Activated gamma-delta T cell treated with anti-CD3 and anti-CD28 coated beads, Interleukin-2, amount 50 U/mL, for 16 hours (primary cell): ENCODE measurements around the gene PJA1.

Experiments
- DNase-seq: peaks from one replicate; pipeline ENCODE4 v3.0.0-alpha.2; 2020; ENCODE audit warnings: low read depth

The PJA1 gene

DNA sequence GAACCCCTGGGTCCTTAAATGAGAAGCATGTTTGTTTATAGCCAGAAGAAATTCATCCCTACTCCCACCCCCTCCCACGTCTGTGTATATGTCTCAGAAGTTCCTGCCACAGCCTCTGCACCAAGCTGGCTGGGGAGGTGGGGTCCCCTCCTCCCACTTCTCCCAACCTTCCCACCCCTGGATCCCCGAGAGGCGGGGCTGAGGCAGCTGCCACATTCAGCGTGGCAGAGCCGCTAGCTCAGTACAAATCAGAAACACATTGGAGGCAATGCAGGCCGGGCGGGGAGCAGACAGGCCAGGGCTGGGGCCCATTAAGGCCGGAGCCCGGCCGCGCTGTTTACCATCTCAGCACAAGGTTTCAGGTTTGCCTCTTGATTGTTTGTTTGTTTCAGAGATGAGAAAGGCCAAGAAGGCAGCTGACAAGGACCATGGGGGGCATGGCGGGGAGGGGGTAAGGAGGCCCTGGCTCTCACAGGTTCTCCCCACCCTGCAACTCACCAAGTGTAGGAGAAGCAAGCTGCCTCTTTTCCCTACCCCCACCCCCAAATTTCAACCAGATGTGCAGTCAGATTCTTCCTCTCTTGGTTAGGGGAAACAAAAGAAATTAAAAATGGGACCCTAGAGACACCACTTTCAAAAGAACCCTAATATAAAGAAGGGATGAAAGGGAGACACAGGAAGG lies 22.3 kb downstream of the PJA1 start:
- no peak for DNase-seq

DNA sequence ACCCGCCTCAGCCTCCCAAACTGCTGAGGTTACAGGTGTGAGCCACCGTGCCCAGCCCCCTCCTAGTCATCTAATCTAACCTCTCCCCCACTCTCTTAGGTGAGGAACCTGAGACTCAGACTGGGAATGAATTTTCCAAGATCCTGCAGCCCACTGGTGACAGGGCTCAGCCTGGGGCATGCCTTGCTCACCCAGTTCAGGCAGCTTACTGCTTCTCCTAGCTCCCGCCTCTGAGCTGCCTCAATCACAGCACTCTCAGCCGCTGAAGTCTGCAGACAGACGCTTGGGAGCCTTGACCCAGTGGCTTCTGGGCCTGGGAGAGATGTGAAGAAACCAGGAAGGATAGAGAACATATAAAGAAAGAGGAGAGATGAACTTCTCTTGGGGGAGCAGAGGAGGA lies 24.4 kb downstream of the PJA1 start:
- no peak for DNase-seq

DNA sequence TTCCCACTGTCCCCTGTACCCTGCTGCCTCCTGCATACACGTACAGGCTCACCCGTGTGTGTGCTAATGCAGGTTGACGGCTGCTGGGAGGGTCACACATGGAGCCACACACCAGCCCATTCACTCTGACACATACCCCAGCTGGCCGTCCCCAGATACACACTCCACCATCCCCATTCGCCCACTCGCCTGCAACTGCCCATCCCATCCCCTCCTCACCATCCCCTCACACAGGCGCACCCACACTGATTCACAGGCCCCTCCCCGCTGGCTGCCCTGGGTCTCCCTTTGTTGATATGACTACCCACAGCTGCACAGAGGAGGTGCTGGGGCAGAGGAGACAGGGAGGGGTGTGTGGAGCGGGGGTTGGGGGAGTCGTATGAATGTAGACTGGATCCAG lies 25.7 kb downstream of the PJA1 start:
- no peak for DNase-seq

DNA sequence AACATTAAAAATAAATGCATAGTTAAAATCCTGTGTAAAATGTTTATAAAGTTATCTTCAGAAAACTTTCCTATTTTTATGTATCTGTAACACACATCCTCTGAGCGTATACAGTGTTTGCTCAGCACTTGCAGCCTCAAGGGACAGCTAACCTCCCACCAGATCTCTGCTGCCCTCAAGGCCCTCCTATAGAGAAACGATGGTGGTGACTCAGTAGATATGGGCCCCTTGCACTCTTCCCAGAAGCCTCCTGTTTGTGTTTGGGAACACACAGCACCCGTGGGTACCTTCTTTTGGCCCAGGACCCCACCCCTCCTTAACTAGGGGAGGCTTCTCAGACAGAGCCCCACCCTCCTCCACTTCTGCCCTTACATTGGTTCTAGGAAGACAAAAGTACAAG lies 26.7 kb downstream of the PJA1 start:
- DNase-seq: no peak

GRCh38 chrX:69138118-69138390 lies 27.2 kb downstream of the PJA1 start:
- no peak for DNase-seq

GRCh38 chrX:69137371-69138117 lies 27.7 kb downstream of the PJA1 start:
- no peak for DNase-seq

DNA sequence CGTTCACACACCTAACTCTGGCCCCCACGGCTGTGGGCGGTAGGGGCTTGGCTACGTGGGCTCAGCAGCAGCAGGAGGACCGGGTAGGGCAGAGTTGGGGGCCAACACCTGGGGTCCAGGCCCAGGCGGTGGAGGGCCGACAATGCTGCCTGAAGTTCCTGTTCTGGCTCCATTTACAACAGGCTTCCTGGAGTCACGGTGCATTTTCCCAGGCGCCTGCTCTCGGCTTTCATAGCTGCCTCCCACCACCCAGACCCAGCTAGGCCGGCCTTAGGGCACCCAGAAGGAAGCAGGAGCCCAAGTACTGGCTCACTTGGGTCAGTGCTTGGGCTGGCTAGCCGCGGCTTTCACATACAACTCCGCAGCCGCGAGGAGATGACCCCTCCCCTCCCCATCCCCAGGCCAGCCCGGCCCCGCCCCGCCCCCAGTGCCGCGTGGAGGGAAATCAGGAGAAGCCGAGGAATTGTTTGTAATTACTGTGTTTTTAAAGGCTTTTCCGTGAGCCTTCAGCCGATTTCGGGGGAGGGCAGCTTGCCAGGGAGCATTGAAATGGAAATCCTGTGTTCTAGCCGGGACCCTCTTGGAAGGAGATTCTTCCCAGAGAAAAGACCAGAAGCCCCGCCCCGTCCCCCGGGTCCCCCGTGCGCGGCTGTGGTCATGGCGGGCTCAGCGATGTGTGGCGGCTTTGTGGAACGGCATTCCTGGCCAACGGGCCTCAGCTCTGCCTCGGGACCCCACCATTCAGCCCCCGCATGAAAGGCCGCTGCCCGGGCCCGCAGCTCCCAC lies 28.5 kb downstream of the PJA1 start:
- DNase-seq: no peak

- DNase-seq: no peak
These were observed 31.2 kb downstream of the PJA1 start for GRCh38 chrX:69133921-69134542.

GRCh38 chrX:69131886-69132285 lies 33.4 kb downstream of the PJA1 start:
- DNase-seq: no peak

- DNase-seq: no peak
These were observed 34.8 kb downstream of the PJA1 start for GRCh38 chrX:69130439-69130838.

GRCh38 chrX:69128588-69128987 lies 36.7 kb downstream of the PJA1 start:
- DNase-seq: no peak

DNA sequence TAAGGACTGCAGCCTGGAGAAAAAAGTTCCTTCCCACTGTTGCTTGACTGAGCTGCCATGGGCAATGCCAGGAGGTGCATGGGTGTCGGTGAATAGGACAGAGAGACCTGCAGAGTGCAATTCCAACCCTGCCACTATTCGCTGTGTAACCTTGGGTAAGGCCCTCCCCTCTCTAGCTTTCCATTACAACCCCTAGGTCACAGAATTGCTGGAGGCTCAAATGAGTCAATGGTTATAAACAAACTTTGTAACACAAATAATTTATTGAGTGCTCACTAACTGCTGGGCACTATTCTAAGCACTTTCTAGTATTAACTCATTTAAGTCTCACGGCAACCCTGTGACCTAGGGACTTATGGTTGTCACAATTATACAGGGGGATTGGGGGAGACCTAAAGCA lies 37.8 kb downstream of the PJA1 start:
- no peak for DNase-seq

DNA sequence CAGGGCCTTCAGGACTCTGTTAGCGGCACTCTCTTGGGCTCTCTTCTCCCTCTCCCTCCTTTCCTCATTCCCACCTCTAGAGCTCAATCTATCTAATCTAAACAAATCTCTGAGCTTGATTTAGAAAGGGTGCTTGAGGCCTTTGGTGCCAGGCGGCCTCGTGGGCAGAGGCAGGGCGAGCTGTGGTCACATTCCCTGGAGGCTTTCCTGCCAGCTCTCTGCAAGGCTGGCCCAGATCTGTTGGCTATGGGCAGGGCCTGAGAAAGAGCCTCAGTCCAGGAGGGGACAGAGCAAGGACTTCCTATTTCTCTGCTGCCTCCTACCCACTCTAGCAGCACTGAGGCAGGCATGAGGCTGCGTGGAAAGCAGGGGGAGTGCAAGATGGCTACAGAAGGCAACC lies 38.6 kb downstream of the PJA1 start:
- DNase-seq: no peak

- no peak for DNase-seq
These were observed 40.2 kb downstream of the PJA1 start for GRCh38 chrX:69125094-69125493.

DNA sequence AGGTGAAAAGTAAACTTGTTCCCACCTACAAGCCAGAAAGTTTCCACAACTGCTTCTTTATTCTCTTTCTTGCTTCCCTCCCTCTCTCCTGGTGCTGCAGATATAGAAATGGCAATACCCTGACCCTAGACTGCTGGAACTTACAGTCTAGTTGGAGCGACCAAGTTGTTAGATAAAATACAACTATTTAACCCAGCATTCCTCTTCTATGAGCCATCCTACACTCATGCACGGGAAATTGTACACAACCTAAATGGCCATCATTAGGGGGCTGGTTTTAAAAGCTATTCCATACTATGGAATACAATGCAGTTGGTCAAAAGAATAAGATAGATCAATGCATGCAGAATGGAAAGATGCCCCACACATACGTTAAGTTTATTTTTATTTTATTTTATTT lies 41.1 kb downstream of the PJA1 start:
- no peak for DNase-seq

GRCh38 chrX:69123481-69123880 lies 41.8 kb downstream of the PJA1 start:
- DNase-seq: no peak

DNA sequence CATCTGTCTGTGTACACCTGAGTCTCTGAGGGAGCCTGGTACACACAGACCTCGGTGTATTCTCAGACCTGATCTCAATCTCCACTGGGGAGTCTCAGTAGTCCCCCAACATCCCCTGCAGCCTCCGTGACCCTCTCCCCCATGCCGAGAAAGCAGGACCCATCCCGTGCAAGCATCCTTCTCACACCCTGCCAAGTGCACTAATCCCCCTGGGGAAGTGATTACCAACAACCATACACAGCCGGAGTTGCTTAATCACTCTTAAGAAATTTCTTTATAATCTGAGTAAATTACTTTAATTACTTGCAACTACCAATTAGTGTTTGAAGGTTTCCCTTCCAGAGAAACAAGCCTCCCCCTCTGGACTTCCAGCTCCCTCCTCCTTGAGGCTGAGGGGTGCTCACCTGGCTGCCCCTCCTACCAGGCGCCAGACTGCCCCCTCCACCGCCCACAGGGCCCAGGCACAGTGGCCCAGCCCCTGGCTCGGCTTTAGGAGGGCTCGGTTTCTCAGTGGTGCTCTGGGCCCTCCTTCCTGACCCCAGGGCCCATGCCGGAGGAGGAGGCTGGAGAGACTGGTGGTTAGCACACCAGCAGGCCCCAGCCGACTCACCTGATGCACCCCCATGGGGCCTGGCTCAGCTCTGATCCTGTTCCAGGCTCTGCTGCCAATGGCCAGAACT lies 43.8 kb downstream of the PJA1 start:
- DNase-seq: no peak

DNA sequence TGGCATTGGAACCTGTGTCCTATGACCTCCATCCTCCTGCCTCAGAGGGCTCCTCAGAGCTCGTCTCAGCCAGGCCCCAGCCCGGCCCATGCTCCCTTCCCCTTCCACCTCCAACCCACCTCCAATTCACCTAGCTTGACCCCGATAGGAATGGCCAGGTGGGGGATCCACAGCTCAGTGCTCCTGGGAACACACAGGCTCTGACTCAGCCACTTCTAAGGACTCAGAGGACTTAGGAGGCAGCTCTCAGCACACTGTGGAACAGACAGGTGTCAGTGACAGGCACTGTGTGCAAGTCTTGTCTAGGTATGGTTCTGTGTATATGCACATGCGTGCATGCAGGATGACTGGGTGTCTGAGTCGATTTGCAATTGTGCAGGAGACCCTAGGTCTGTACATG lies 44.8 kb downstream of the PJA1 start:
- no peak for DNase-seq

- no peak for DNase-seq
These were observed 46.1 kb downstream of the PJA1 start for GRCh38 chrX:69119122-69119521.

DNA sequence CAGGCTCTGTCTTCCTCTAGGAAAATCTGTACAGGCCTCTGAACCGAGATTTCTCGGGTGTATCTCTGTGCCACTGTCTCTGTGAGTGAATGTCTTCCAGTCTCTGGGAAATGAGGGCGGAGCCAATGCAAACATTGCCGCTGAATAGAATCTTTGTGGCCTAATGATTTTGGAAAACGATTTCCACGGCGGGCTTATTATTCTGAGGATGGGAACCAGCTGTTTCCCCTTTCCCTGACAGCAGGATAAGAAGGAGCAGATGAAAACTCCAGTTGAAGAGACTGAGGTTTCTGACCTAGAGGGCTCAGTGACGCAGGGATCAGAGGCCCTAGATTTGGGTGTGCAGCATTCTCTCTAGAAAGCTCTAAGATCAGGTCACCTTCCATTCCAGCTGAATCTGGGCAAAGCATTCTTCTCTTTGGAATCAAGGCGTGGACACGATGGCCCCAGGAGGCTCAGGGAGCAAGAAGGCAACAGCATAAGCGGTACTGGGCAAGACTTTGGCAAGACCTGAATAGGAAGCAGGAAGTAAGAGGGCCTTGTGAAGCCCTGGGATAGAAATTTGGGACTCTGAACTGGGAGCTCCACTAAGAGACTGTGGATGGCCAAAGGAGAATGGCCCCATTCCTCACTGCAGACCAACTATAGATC lies 47.3 kb downstream of the PJA1 start:
- DNase-seq: no peak

GRCh38 chrX:69116077-69116476 lies 49.2 kb downstream of the PJA1 start:
- no peak for DNase-seq

DNA sequence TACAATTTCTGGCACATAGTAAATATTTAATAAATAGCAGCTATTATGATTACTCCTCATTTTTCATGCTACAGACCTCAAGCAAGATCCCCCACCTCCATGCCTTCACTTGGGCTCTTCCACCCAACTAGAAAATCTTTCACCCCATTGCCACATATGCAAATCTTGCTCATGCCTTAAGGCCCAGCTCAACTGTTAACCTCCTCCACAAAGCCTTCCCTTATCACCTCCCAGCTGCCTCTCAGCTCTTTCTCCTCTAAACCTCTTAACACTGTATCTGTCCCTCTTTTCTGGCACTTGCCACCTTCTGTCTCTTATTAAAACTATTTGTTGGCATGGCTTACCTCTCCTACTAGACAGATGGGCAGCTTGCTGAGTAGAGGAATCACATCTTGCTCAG lies 51.5 kb downstream of the PJA1 start:
- DNase-seq: no peak
